Activated CD8-positive, alpha-beta T cell treated with anti-CD3 and anti-CD28 coated beads for 36 hours (primary cell): Measurements from ENCODE around the gene PPP1R7. TPM values are rescaled to one million over a fixed set of nuclear protein-coding genes. Genes with fewer than 3 reads are reported as not detected.

Source experiments
- ATAC-seq: fragments of 200-7000 bp; cut with Tn5 transposase; one replicate; pipeline ENCODE4 v1.10.0; 2021; ENCODE audit warnings: mild to moderate bottlenecking, moderate library complexity
- CTCF ChIA-PET: fragments of 350-600 bp; sonication (Branson Sonifier 250); formaldehyde crosslinking; loops from one replicate; lab custom pipeline; 2021; ENCODE audit warnings: antibody characterized with exemption; lab: Charles Lee
- POLR2A ChIA-PET: fragments of 350-600 bp; sonication (Branson Sonifier 250); formaldehyde crosslinking; loops from one replicate; lab custom pipeline; 2021; ENCODE audit warnings: antibody characterized with exemption; lab: Charles Lee
- DNase-seq: peaks from one replicate; pipeline ENCODE4 v3.0.0-alpha.2; 2020
- H3K27ac Mint-ChIP-seq: one replicate; pipeline ENCODE4 v1.8.0; 2021; ENCODE audit warnings: mild to moderate bottlenecking, mixed read lengths
- H3K27me3 Mint-ChIP-seq: one replicate; pipeline ENCODE4 v1.8.0; 2021; ENCODE audit warnings: mixed read lengths
- H3K36me3 Mint-ChIP-seq: one replicate; pipeline ENCODE4 v1.8.0; 2021; ENCODE audit warnings: low read depth, mixed read lengths
- H3K4me1 Mint-ChIP-seq: one replicate; pipeline ENCODE4 v1.8.0; 2021; ENCODE audit warnings: low read depth, mixed read lengths
- H3K4me3 Mint-ChIP-seq: one replicate; pipeline ENCODE4 v1.8.0; 2021; ENCODE audit warnings: mild to moderate bottlenecking, moderate library complexity, mixed read lengths
- H3K9me3 Mint-ChIP-seq: one replicate; pipeline ENCODE4 v1.8.0; 2021; ENCODE audit warnings: mixed read lengths
- CTCF ChIP-seq: fragments of 200-600 bp; IDR thresholded peaks from one replicate; pipeline ENCODE4 v1.8.0; 2022; ENCODE audit warnings: antibody characterized with exemption, mild to moderate bottlenecking
- intact Hi-C: fragments of 100-400 bp; cut with micrococcal nuclease; formaldehyde crosslinking; loops from one replicate; pipeline ENCODE4 v1.10.0; 2022
- total RNA-seq, 2 experiments: library from RNA; stranded (reverse); gene quantifications; one replicate each; pipeline ENCODE4 v1.2.3, GENCODE V29; 2021

The PPP1R7 gene
- total RNA-seq, 2 experiments from 2014 or later = 82.9 to 88.7 TPM

- H3K4me1 Mint-ChIP-seq = peaks cover 10% of the 10 kb centered on the region
- ATAC-seq (no peak), DNase-seq (no peak)
- no peak for TF ChIP-seq CTCF
- CTCF ChIA-PET = no interaction called here
- H3K27me3 Mint-ChIP-seq = peaks cover 3% of the 10 kb centered on the region
- peaks cover 5% of the 10 kb centered on the region for H3K36me3 Mint-ChIP-seq
- no peak overlapping the region for H3K4me3 Mint-ChIP-seq
- H3K27ac Mint-ChIP-seq = no peak overlapping the region
- H3K9me3 Mint-ChIP-seq = no peaks in the 10 kb centered on the region
- intact Hi-C loops = no loop called here
- POLR2A ChIA-PET = no interaction called here
Measured at GRCh38 chr2:241215421-241215820, 65.2 kb downstream of the PPP1R7 start.

- Mint-ChIP-seq H3K36me3 (peaks cover 5% of the 10 kb centered on the region), H3K4me3 (peak overlapping the region; percentile 32), H3K4me1 (peaks cover 10% of the 10 kb centered on the region), H3K9me3 (no peaks in the 10 kb centered on the region), H3K27me3 (peaks cover 3% of the 10 kb centered on the region), H3K27ac (no peak overlapping the region)
- ChIA-PET CTCF (interaction anchor here (0.7 kb wide), 1 partner anchor 9 kb away, joined by 3 read pairs; no protein-coding TSS in a partner anchor), POLR2A (no interaction called here)
- no peak for TF ChIP-seq CTCF
- ATAC-seq (no peak), DNase-seq (no peak)
- intact Hi-C loops = no loop called here
Measured at GRCh38 chr2:241216211-241216761, 66.0 kb downstream of the PPP1R7 start.

- DNase-seq (peak; percentile 51), ATAC-seq (peak; percentile 42)
- Mint-ChIP-seq H3K4me1 (peaks cover 10% of the 10 kb centered on the region), H3K4me3 (peak overlapping the region; percentile 68), H3K27ac (peak overlapping the region; percentile 52), H3K27me3 (peaks cover 3% of the 10 kb centered on the region), H3K9me3 (no peaks in the 10 kb centered on the region), H3K36me3 (peaks cover 5% of the 10 kb centered on the region)
- intact Hi-C loops = no loop called here
- POLR2A ChIA-PET = no interaction called here
- CTCF ChIA-PET = interaction anchor here (0.7 kb wide), 1 partner anchor 10 kb away, joined by 3 read pairs; no protein-coding TSS in a partner anchor
- TF ChIP-seq CTCF = no peak
Measured at GRCh38 chr2:241217320-241218031, 67.2 kb downstream of the PPP1R7 start.

GRCh38 chr2:241218131-241219029 lies 68.1 kb downstream of the PPP1R7 start:
- peaks cover 5% of the 10 kb centered on the region for H3K36me3 Mint-ChIP-seq
- peak; percentile 64 for ATAC-seq
- ChIA-PET POLR2A (interaction anchor here (0.6 to 1.1 kb wide), 5 partner anchors 10 to 150 kb away, joined by 3 to 4 read pairs (median 3); partner anchors contain the start of genes HDLBP and SEPTIN2), CTCF (interaction anchor here (1.3 kb wide), 1 partner anchor 367 kb away, joined by 4 read pairs; no protein-coding TSS in a partner anchor)
- H3K4me3 Mint-ChIP-seq = peak overlapping the region; percentile 90
- H3K27ac Mint-ChIP-seq = peak overlapping the region; percentile 80
- H3K9me3 Mint-ChIP-seq = no peaks in the 10 kb centered on the region
- peak; percentile 61 for DNase-seq
- intact Hi-C loops = no loop called here
- peaks cover 3% of the 10 kb centered on the region for H3K27me3 Mint-ChIP-seq
- peaks cover 12% of the 10 kb centered on the region for H3K4me1 Mint-ChIP-seq
- no peak for TF ChIP-seq CTCF
